Tibial artery (tissue), 4 donors: Measurements from ENCODE around the gene WT1.

ENCODE experiments used
- DNase-seq, 2 donors: peaks; one replicate each; pipeline ENCODE4 v3.0.0-alpha.2; 2019
- H3K27ac ChIP-seq, 2 donors: fragments of 200-600 bp; sonication (generic) in 1 of 2; 1 replicate in 1 of 2; 2 replicates in 1 of 2; pipeline ENCODE4 v1.5.1; 2018 to 2019; ENCODE audit warnings: mild to moderate bottlenecking in 1 of 2
- H3K27me3 ChIP-seq, 2 donors: fragments of 200-600 bp; sonication (generic) in 1 of 2; one replicate each; pipeline versions ENCODE4 v1.5.1 to v1.6.0; 2016 to 2019
- H3K36me3 ChIP-seq, 3 donors: fragments of 200-600 bp; sonication (generic) in 2 of 3; one replicate each; pipeline ENCODE4 v1.5.1; 2016 to 2019; ENCODE audit warnings: mild to moderate bottlenecking in 2 of 3
- H3K4me1 ChIP-seq, 4 donors: fragments of 200-600 bp; sonication (generic) in 2 of 4; 1 replicate in 3 of 4; 2 replicates in 1 of 4; pipeline ENCODE4 v1.5.1; 2016 to 2019
- H3K4me3 ChIP-seq, 2 donors: fragments of 200-600 bp; sonication (generic) in 1 of 2; 1 replicate in 1 of 2; 2 replicates in 1 of 2; pipeline ENCODE4 v1.5.1; 2018 to 2019; ENCODE audit warnings: mild to moderate bottlenecking in 2 of 2
- H3K9me3 ChIP-seq, 3 donors: fragments of 200-600 bp; sonication (generic) in 1 of 3; one replicate each; pipeline ENCODE4 v1.5.1; 2016 to 2019
- CTCF ChIP-seq, 2 experiments: fragments of 200-600 bp in 1 of 2; fragments of 450-650 bp in 1 of 2; IDR thresholded peaks; one replicate each; pipeline ENCODE4 v1.5.1; 2017 to 2019; ENCODE audit warnings: antibody characterized with exemption in 2 of 2, mild to moderate bottlenecking in 1 of 2, moderate library complexity in 1 of 2
- intact Hi-C: fragments of 100-400 bp; cut with DNase I; formaldehyde crosslinking; loops from one replicate; pipeline ENCODE4 v1.15.0; 2023; ENCODE audit warnings: low total_unique reads

WT1 gene

DNA sequence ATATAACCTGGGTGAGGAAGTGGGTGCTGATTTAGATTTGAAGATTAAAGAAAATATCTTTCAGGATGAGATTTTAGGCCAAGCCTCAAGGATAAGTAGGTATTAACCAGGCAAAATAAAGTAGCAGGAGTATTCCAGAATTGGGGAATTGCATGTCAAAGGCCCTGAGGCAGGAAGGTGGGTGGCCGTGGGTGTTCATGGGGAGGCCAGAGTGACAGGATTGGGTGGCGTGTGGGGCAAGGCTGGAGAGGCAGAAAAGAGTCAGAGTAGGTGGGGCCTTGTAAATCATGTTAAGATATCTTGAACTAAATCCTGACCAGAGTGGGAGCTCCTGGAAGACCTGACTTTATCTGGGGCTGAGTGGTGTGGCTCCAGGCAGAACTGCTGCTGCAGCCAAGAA is 19.7 kb upstream of the WT1 start:
- Histone ChIP-seq H3K4me1 (no peaks in the 10 kb centered on the region), H3K27me3 (peaks cover 0 to 5% of the 10 kb centered on the region in 2 donors), H3K9me3 (no peaks in the 10 kb centered on the region), H3K4me3 (no peak overlapping the region), H3K27ac (no peak overlapping the region), H3K36me3 (no peaks in the 10 kb centered on the region)
- TF ChIP-seq CTCF (IDR thresholded peaks at IDR 0.05) = no peak
- intact Hi-C loops = no loop called here
- DNase-seq = no peak

DNA sequence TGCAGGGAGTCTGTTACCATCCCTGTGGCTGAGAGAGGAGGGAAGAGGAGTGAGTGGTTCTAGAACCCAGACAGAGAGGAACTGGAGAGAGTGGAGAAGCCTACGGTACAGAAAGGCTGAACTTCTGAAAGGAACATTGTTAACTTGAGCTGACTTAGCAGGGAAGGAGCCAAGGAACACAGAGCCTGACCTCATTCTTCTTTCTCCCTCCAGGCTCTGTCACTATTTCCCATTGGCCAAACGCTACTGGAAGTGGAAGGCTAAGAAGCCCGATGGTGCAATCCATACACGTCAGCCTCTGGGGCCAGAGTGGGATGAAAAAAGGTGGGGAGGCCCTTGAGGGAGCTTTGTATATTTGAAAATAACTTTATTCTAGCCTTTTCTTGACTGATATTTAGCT is 16.5 kb upstream of the WT1 start:
- no peak for DNase-seq
- Histone ChIP-seq H3K4me1 (no peaks in the 10 kb centered on the region), H3K9me3 (no peaks in the 10 kb centered on the region), H3K27me3 (peaks cover 0 to 13% of the 10 kb centered on the region in 2 donors), H3K4me3 (no peak overlapping the region), H3K36me3 (no peaks in the 10 kb centered on the region), H3K27ac (no peak overlapping the region)
- TF ChIP-seq CTCF (IDR thresholded peaks at IDR 0.05) = no peak
- intact Hi-C loops = no loop called here

DNA sequence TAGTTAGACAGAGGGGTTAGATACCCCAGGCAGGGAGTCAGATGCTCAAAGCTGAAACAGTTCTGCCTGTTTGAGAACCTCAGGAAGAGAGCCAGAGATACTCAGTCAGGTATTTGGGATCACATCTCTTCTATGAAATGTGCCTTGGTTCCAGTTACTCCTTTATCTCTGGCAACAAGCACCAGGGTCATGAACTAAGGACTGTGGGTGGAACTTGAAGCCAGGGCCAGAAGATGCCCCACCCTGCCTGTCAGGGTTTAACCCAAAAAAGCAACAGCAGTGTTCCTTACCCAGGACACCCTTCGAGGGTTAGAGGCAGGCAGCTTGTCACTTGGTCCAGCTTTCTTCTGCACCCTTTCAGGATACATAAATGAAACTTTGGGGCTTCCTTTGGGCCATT is 15.0 kb upstream of the WT1 start:
- intact Hi-C loops = no loop called here
- no peak for TF ChIP-seq CTCF (IDR thresholded peaks at IDR 0.05)

DNA sequence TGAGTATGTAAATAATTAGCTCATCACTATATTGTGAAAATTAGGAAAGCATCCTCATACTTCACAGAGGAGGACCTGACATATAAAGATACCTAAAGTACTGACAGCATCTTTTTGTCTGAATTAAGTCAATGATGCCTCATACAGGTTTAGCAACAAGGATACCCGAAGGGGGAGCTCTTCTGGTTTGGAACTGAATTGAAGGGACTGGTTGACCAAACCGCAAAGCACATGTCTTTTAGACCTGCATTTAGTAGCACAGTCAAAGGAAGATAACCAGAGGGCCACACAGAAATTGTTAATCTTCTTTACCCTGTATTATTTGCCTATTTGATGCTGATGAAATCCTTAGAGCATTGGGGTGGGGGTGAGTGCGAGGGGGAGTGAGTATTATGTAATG is 12.9 kb upstream of the WT1 start:
- intact Hi-C loops = no loop called here
- H3K27ac ChIP-seq = no peak overlapping the region
- DNase-seq = no peak
- H3K36me3 ChIP-seq = no peaks in the 10 kb centered on the region
- H3K4me3 ChIP-seq = no peak overlapping the region
- no peaks in the 10 kb centered on the region for H3K4me1 ChIP-seq
- no peak for TF ChIP-seq CTCF (IDR thresholded peaks at IDR 0.05)
- H3K27me3 ChIP-seq = peaks cover 0 to 25% of the 10 kb centered on the region in 2 donors
- no peaks in the 10 kb centered on the region for H3K9me3 ChIP-seq

More for the DNA sequence above, 15.0 kb upstream of the WT1 start:
- DNase-seq = no peak
- H3K4me3 ChIP-seq = no peak overlapping the region
- no peak overlapping the region for H3K27ac ChIP-seq
- H3K4me1 ChIP-seq = no peaks in the 10 kb centered on the region
- no peaks in the 10 kb centered on the region for H3K36me3 ChIP-seq
- peaks cover 0 to 17% of the 10 kb centered on the region in 2 donors for H3K27me3 ChIP-seq
- no peaks in the 10 kb centered on the region for H3K9me3 ChIP-seq

- intact Hi-C loops = no loop called here
- Histone ChIP-seq H3K9me3 (no peaks in the 10 kb centered on the region), H3K27me3 (peaks cover 0 to 32% of the 10 kb centered on the region in 2 donors), H3K27ac (no peak overlapping the region), H3K4me3 (no peak overlapping the region), H3K4me1 (no peaks in the 10 kb centered on the region), H3K36me3 (no peaks in the 10 kb centered on the region)
- TF ChIP-seq CTCF (IDR thresholded peaks at IDR 0.05) = no peak
- no peak for DNase-seq
Observed at GRCh38 chr11:32447252-32447651, 11.9 kb upstream of the WT1 start.

DNA sequence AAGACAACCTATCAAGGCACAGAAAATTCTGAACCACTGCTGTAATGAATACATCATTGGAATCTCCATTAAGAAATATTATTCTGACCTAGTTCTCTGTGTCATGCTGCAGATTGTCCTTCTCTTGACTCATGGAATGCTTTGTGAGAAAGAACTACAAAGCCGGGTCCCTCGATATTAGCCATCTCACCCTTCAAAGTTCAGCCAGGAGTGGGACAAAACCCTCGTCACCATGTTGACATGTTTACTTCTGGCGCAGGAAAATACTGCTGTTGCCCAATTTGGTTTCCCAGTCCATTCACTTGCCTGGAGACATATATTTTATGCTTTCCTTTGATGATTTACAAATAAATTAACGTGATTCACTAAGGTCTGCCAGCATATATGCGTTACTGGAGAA is 10.9 kb upstream of the WT1 start:
- no peak for TF ChIP-seq CTCF (IDR thresholded peaks at IDR 0.05)
- no peaks in the 10 kb centered on the region for H3K36me3 ChIP-seq
- H3K4me3 ChIP-seq = no peak overlapping the region
- peaks cover 0 to 42% of the 10 kb centered on the region in 2 donors for H3K27me3 ChIP-seq
- DNase-seq = no peak
- intact Hi-C loops = no loop called here
- no peaks in the 10 kb centered on the region for H3K4me1 ChIP-seq
- H3K27ac ChIP-seq = no peak overlapping the region
- no peaks in the 10 kb centered on the region for H3K9me3 ChIP-seq
